Astrocyte (in vitro differentiated cells and primary cell): ENCODE measurements around the gene CD2. TPM values are rescaled to one million over a fixed set of nuclear protein-coding genes. Genes with fewer than 3 reads are reported as not detected.

ENCODE experiments used
- DNase-seq: peaks from one replicate; pipeline ENCODE4 v3.0.0-alpha.2; 2010; ENCODE audit warnings: low read depth
- FAIRE-seq: peaks from 2 replicates; lab custom pipeline; 2011; peaks lifted over from hg19 to GRCh38; lab: Jason Lieb, UNC
- H2AFZ ChIP-seq: 2 replicates; pipeline ENCODE4 v1.6.0; 2012; ENCODE audit warnings: low read depth, low read length, inconsistent platforms
- H3K27ac ChIP-seq: 2 replicates; pipeline ENCODE4 v1.5.1; 2011; ENCODE audit warnings: low read depth, low read length, inconsistent platforms
- H3K27me3 ChIP-seq: 2 replicates; pipeline ENCODE4 v1.6.0; 2011; ENCODE audit warnings: low read length, inconsistent platforms; ENCODE audit not compliant: insufficient read depth
- H3K36me3 ChIP-seq: 2 replicates; pipeline ENCODE4 v1.5.1; 2011; ENCODE audit warnings: low read length, inconsistent platforms; ENCODE audit not compliant: insufficient read depth
- H3K4me1 ChIP-seq: 2 replicates; pipeline ENCODE4 v1.5.1; 2011; ENCODE audit warnings: low read length, inconsistent platforms; ENCODE audit not compliant: insufficient read depth
- H3K4me2 ChIP-seq: 2 replicates; pipeline ENCODE4 v1.6.0; 2012; ENCODE audit warnings: low read length, inconsistent platforms
- H3K4me3 ChIP-seq: 2 replicates; pipeline ENCODE4 v1.5.1; 2011; ENCODE audit warnings: low read depth, mild to moderate bottlenecking, low read length, inconsistent platforms; ENCODE audit not compliant: insufficient read depth
- H3K79me2 ChIP-seq: 2 replicates; pipeline ENCODE4 v1.6.0; 2012; ENCODE audit warnings: mild to moderate bottlenecking, low read length, inconsistent platforms; ENCODE audit not compliant: insufficient read depth
- H3K9ac ChIP-seq: 2 replicates; pipeline ENCODE4 v1.6.0; 2012; ENCODE audit warnings: mild to moderate bottlenecking, low read length, inconsistent platforms
- H3K9me3 ChIP-seq: 2 replicates; pipeline ENCODE4 v1.5.1; 2012; ENCODE audit warnings: low read depth, mild to moderate bottlenecking, low read length, inconsistent platforms; ENCODE audit not compliant: insufficient read depth
- H4K20me1 ChIP-seq: 2 replicates; pipeline ENCODE4 v1.6.0; 2012; ENCODE audit warnings: low read length, inconsistent platforms; ENCODE audit not compliant: insufficient read depth
- H3K27ac Mint-ChIP-seq: one replicate; pipeline ENCODE4 v1.8.0; 2021; ENCODE audit warnings: mild to moderate bottlenecking, mixed read lengths; ENCODE audit not compliant: unreplicated experiment
- H3K27me3 Mint-ChIP-seq: one replicate; pipeline ENCODE4 v1.8.0; 2021; ENCODE audit warnings: low read depth, mixed read lengths; ENCODE audit not compliant: unreplicated experiment
- H3K36me3 Mint-ChIP-seq: one replicate; pipeline ENCODE4 v1.8.0; 2021; ENCODE audit warnings: low read depth, mixed read lengths; ENCODE audit not compliant: unreplicated experiment
- H3K4me1 Mint-ChIP-seq: one replicate; pipeline ENCODE4 v1.8.0; 2021; ENCODE audit warnings: low read depth, mixed read lengths; ENCODE audit not compliant: unreplicated experiment
- H3K4me3 Mint-ChIP-seq: one replicate; pipeline ENCODE4 v1.8.0; 2021; ENCODE audit warnings: mild to moderate bottlenecking, moderate library complexity, mixed read lengths; ENCODE audit not compliant: unreplicated experiment
- H3K9me3 Mint-ChIP-seq: one replicate; pipeline ENCODE4 v1.8.0; 2021; ENCODE audit warnings: mild to moderate bottlenecking, mixed read lengths; ENCODE audit not compliant: unreplicated experiment
- EZH2 ChIP-seq: IDR thresholded peaks from 2 replicates; pipeline ENCODE4 v1.6.1; 2012; ENCODE audit warnings: mild to moderate bottlenecking, low read length, inconsistent platforms; ENCODE audit not compliant: insufficient read depth
- total RNA-seq: library from RNA; stranded (reverse); gene quantifications from 2 replicates; pipeline ENCODE4 v1.2.1, GENCODE V29; 2021
- TF ChIP-seq, protein P1 (sequence below): IDR thresholded peaks from 2 replicates; pipeline ENCODE4 v1.5.1; 2011; ENCODE audit warnings: low read depth, mild to moderate bottlenecking, inconsistent platforms, low read length, moderate library complexity; ENCODE audit not compliant: insufficient read depth

CD2 gene
- total RNA-seq, 1 donor from 2014 or later, result 0.14 TPM

DNA sequence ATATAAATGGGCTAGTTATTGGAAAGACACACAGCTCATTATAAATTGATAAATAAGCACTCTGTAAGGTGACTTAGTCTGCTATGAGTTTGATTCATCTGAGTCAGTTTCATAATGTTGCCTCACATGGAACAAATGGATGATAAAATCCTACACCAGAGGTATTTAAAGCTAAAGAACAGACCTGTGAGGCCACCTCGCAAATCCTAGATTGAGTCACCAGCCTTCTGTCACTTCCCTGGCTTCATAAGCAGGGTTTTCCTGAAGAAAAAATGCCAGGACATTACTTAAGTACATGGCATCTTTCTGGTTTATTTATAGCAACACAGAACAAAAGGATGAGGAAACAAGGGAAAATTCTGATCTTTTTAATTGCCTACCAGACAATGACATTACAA is 18.4 kb downstream of the CD2 start:
- Histone ChIP-seq H2AFZ (no peak overlapping the region), H3K9ac (no peak overlapping the region), H3K4me2 (no peak overlapping the region), H3K4me3 (no peak overlapping the region), H3K9me3 (no peaks in the 10 kb centered on the region), H4K20me1 (no peaks in the 10 kb centered on the region), H3K27ac (no peak overlapping the region), H3K27me3 (no peaks in the 10 kb centered on the region), H3K36me3 (no peaks in the 10 kb centered on the region), H3K4me1 (peaks cover 3% of the 10 kb centered on the region), H3K79me2 (no peaks in the 10 kb centered on the region)
- DNase-seq, result peak; percentile 49
- Mint-ChIP-seq H3K9me3 (no peaks in the 10 kb centered on the region), H3K4me1 (peaks cover 13% of the 10 kb centered on the region), H3K27me3 (no peaks in the 10 kb centered on the region), H3K36me3 (no peaks in the 10 kb centered on the region), H3K4me3 (no peak overlapping the region), H3K27ac (no peak overlapping the region)
- no peak for FAIRE-seq
- TF ChIP-seq, protein P1, sequence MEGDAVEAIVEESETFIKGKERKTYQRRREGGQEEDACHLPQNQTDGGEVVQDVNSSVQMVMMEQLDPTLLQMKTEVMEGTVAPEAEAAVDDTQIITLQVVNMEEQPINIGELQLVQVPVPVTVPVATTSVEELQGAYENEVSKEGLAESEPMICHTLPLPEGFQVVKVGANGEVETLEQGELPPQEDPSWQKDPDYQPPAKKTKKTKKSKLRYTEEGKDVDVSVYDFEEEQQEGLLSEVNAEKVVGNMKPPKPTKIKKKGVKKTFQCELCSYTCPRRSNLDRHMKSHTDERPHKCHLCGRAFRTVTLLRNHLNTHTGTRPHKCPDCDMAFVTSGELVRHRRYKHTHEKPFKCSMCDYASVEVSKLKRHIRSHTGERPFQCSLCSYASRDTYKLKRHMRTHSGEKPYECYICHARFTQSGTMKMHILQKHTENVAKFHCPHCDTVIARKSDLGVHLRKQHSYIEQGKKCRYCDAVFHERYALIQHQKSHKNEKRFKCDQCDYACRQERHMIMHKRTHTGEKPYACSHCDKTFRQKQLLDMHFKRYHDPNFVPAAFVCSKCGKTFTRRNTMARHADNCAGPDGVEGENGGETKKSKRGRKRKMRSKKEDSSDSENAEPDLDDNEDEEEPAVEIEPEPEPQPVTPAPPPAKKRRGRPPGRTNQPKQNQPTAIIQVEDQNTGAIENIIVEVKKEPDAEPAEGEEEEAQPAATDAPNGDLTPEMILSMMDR, result no peak
- no peak for TF ChIP-seq EZH2

DNA sequence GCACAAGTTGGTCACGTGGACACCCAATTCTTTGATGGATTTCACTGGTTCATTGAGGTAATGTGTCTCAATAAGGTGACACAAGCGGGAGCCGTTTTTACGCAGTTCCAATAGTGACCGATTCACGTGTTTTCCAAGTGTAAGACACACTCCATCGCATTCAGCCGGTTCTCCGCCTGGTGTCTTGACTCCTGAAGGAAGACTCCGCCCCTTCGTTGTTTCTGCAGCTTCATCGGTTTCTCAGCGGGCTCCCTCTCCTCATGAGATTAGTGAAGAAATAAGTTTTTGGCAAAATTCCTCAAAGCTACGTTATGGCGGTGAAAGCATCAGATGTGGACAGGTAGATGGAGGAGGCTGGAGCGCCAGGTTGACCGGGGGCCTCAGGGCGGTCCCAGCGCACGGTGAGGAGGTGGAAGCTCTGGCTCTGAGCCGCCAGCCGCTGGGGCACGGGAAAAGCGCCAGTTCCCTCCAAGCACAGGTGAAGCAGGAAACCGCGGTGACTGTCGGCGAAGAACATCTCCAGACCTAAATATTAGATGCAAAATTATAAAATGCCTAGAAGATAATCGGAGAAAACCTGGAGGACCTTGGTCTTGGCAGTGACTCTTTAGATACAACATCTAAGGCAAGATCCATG is 21.0 kb downstream of the CD2 start:
- no peaks in the 10 kb centered on the region for H3K9me3 ChIP-seq
- Mint-ChIP-seq H3K9me3 (no peaks in the 10 kb centered on the region), H3K36me3 (no peaks in the 10 kb centered on the region), H3K27me3 (no peaks in the 10 kb centered on the region), H3K4me1 (peaks cover 18% of the 10 kb centered on the region), H3K4me3 (no peak overlapping the region), H3K27ac (no peak overlapping the region)
- H3K27me3 ChIP-seq, result no peaks in the 10 kb centered on the region
- no peak overlapping the region for H3K4me3 ChIP-seq
- no peak overlapping the region for H3K4me2 ChIP-seq
- no peaks in the 10 kb centered on the region for H4K20me1 ChIP-seq
- H3K4me1 ChIP-seq, result peaks cover 6% of the 10 kb centered on the region
- TF ChIP-seq, protein P1, result no peak
- no peak for TF ChIP-seq EZH2
- no peaks in the 10 kb centered on the region for H3K36me3 ChIP-seq
- no peak overlapping the region for H3K27ac ChIP-seq
- DNase-seq, result no peak
- no peaks in the 10 kb centered on the region for H3K79me2 ChIP-seq
- no peak overlapping the region for H2AFZ ChIP-seq
- no peak overlapping the region for H3K9ac ChIP-seq
- no peak for FAIRE-seq
